Stimulated activated CD8-positive, alpha-beta memory T cell treated with anti-CD3 and anti-CD28 coated beads, Interleukin-15, amount 100 ng/mL, for 48 hours (primary cell): Measurements from ENCODE around the gene ADCY6.

Experiments
- DNase-seq, 2 donors: peaks; one replicate each; pipeline ENCODE4 v3.0.0-alpha.2; 2020; ENCODE audit warnings: low read depth in 2 of 2

The ADCY6 gene

GRCh38 chr12:48788854-48789775 is at the start of gene ADCY6:
TSS of gene ADCY6 (minus strand) at chr12:48789089. CDS start at chr12:48783434, 5,655 bp downstream.
- no peak for DNase-seq

GRCh38 chr12:48838048-48838447 is 49.2 kb upstream of the ADCY6 start:
- DNase-seq: no peak

DNA sequence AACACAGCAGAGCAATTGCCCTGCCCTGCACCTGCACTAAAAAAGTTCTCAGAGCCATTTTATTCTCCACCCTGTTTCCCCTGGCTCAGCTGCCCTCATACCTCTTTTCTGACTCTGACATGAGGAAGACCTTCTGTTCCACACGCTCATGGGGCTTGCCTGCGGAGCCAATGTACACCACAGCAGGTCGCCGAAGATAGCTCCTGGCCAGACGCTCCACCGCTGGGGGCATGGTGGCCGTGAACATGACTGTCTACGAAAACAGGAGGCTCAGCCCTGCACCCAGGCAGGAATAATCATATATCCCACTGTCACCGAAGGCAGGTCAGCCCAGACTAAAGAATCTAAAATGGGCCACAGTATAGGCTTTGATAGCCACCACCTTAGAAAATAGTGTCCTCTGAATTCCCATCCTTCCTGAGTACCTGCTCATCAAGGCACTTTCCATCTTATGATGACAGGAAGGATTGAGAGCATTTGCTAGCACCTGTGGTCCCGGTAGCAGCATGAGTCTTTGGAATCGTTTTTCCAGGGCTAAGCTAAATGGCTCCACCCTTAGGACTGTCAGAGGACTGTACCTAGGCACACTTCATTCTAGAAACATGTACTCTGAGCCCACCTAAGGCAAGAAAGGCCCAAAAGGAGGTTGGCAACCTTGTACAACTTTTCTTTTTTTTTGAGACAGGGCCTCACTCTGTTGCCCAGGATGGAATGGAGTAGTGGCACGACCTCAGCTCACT is 43.6 kb upstream of the ADCY6 start:
- no peak for DNase-seq

GRCh38 chr12:48831257-48831656 is 42.4 kb upstream of the ADCY6 start:
- no peak for DNase-seq

DNA sequence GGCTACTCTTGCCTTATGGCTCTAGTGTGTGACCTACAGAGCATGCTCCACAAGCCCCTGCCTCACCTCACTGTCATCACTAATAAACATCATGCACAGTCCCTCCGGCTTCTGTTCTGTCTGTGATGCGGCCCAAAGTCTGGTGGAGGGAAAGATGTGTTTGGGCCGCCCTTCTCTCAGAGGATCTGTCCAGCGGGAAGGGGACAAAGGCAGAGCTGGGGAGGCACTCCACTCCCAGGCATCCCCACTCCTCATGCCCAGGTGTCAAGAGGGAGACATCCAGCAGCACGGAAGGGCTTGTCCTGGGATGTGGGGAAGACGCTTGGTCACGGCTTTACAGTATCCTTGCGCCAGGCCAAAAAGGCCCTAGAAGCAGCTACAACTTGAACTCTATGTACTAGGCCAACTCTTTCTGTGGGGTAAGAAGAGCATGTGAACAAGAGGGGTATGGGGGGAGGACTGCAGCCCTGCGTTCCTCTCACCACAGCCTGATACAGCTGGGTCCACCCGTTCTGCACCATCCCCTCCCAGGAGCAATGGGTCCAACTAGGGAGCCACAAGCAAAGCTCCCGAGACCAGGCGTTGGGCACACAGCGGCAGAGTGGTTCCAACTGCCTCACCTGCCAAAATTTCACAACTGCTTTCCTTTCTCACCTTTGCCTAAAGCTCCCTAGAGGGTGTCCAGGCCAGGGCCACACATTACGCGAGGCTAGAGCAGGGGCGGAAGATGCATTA is 40.1 kb upstream of the ADCY6 start:
- no peak for DNase-seq

GRCh38 chr12:48828293-48828692 is 39.4 kb upstream of the ADCY6 start:
- DNase-seq: no peak

GRCh38 chr12:48827513-48828096 is 38.7 kb upstream of the ADCY6 start:
- DNase-seq: no peak

- no peak for DNase-seq
These were observed 38.1 kb upstream of the ADCY6 start for GRCh38 chr12:48827026-48827425.

- no peak for DNase-seq
These were observed 37.4 kb upstream of the ADCY6 start for GRCh38 chr12:48826209-48826855.

- DNase-seq: no peak
These were observed 36.0 kb upstream of the ADCY6 start for GRCh38 chr12:48824905-48825304.

GRCh38 chr12:48824112-48824511 is 35.2 kb upstream of the ADCY6 start:
- DNase-seq: no peak

- DNase-seq: no peak
These were observed 34.4 kb upstream of the ADCY6 start for GRCh38 chr12:48823281-48823680.

- no peak for DNase-seq
These were observed 33.8 kb upstream of the ADCY6 start for GRCh38 chr12:48822711-48823110.

GRCh38 chr12:48822139-48822538 is 33.2 kb upstream of the ADCY6 start:
- no peak for DNase-seq

GRCh38 chr12:48819986-48820725 is 31.3 kb upstream of the ADCY6 start:
- DNase-seq: no peak

- DNase-seq: no peak
These were observed 30.1 kb upstream of the ADCY6 start for GRCh38 chr12:48818831-48819590.

DNA sequence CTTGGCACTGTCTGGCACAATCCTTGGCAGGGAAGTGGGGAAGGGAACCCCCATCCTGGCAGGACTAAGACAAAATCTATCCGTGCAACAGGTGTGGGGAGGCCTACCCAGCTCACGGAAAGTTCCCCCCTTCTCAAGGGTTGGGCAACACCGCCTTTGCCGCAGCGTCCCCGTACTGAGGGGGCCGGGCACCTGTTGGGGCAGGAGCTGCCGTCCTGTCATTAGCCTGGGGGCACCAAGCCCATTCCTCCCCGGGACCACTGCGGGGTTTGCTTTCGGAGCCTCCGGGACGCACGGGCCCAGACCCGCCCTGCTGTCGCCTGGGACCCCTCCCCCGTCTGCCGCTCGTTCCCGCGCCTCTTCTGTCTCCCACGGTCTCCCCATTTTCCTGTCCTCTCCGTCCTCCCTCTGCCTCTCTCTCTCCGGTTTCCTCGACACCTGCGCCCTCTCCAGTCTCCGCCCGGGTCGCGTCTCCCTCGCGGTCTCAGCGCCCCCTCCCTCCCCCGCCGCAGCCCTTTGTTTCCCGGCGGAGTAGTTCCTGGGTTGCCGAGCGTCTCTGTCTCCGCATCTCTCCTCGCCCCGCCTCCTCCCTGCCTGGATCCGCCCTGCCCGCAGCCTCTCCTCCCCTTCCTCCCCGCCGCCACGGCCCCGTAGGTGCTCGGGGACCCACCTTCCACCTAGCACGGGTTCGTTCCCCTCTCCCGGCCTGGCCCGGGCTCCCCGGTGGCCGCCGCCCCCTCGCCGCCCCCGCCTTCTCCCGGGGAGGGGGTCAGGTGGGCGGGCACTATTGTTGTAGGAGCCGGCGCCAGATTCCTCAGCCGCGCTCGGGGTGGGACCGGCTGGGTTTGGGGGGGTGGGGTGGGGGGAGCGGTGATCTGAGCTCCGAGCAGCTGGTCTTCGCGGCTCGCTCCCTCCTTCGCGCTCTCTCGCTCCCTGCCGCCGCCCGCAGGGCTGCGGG is 29.3 kb upstream of the ADCY6 start, which contains the start of gene CACNB3:
Gene CACNB3 (plus strand): TSS at position 624 of the 958 bp plus-strand sequence. CDS start 434 bp downstream, outside the sequence.
- DNase-seq: peak; percentile 57 to 58

DNA sequence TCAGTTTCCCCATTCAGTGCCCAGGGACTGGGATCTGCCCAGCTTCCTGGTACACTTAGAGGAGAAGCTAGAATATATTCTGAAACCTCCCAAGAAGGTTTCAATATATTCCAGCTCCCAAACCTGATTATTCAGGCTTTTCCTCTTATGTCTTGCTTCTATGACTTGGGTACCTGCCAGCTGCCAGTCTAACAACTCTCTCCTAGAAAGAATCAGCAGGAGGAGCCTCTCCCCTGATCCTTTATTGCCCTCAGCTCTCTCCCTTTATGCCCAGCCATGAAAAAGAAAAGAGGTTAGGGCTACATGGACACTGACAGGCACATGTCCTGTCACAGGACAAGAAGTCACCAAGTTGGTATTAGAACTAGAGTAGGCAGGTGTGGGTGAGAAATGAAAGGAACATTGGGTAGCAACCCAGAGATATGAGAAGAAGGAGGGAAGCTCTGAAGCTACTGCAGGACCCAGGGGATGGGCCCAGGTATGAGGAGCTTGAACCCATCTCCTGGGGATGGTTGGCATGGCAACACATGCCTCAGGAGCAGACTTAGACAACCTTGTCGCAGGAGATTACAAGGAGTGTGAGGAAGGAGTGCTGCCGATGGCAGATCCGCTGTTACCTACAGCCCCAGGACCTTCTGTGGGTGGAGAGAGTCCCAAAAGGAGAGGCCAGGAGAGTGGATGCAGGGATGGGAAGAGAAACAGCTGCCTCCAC is 27.4 kb upstream of the ADCY6 start:
- no peak for DNase-seq
